Measurements from ENCODE around the gene ASZ1. TPM values are rescaled to one million over a fixed set of nuclear protein-coding genes. Genes with fewer than 3 reads are reported as not detected.

The ASZ1 gene
- polyA plus RNA-seq, 1 donor from 2014 or later: not detected

GRCh38 chr7:117411539-117411938 is 15.8 kb downstream of the ASZ1 start:
- Histone ChIP-seq H3F3A (ENCODE audit: insufficient read depth, low read length, poor library complexity, severe bottlenecking) (no peaks in the 10 kb centered on the region), H2AFZ (ENCODE audit: low read depth, low read length) (no peak overlapping the region), H3K4me2 (ENCODE audit: low read length) (no peak overlapping the region), H3K9me3 (ENCODE audit: low read length) (no peaks in the 10 kb centered on the region), H3K27ac (ENCODE audit: low read length) (no peak overlapping the region), H3K4me3 (ENCODE audit: low read length) (no peak overlapping the region), H3K27me3 (ENCODE audit: insufficient read depth, low read depth, low read length) (no peaks in the 10 kb centered on the region), H4K20me1 (ENCODE audit: insufficient read depth) (no peaks in the 10 kb centered on the region), H3K79me2 (replicated peaks; ENCODE audit: insufficient read depth, low read length) (no peaks in the 10 kb centered on the region), H3K36me3 (ENCODE audit: insufficient read depth, low read length) (no peaks in the 10 kb centered on the region), H3K9ac (ENCODE audit: low read length) (no peak overlapping the region), H3K9me2 (ENCODE audit: insufficient read depth, low read length) (no peaks in the 10 kb centered on the region)
- TF ChIP-seq SMC3 (conservative IDR thresholded peaks at IDR 0.05; ENCODE audit: poor library complexity) (no peak), RAD21 (conservative IDR thresholded peaks at IDR 0.05) (no peak), CTCF (IDR thresholded peaks at IDR 0.05; ENCODE audit: poor library complexity, severe bottlenecking) (no peak), POLR2AphosphoS5 (IDR thresholded peaks at IDR 0.05) (no peak)

GRCh38 chr7:117408831-117409230 is 18.5 kb downstream of the ASZ1 start:
- no peak overlapping the region for H3K27ac ChIP-seq (ENCODE audit: low read length)
- H2AFZ ChIP-seq (ENCODE audit: low read depth, low read length): no peak overlapping the region
- H3K9ac ChIP-seq (ENCODE audit: low read length): no peak overlapping the region
- H3K4me3 ChIP-seq (ENCODE audit: low read length): no peak overlapping the region
- H3K9me2 ChIP-seq (ENCODE audit: insufficient read depth, low read length): no peaks in the 10 kb centered on the region
- no peaks in the 10 kb centered on the region for H3F3A ChIP-seq (ENCODE audit: insufficient read depth, low read length, poor library complexity, severe bottlenecking)
- no peaks in the 10 kb centered on the region for H3K9me3 ChIP-seq (ENCODE audit: low read length)
- TF ChIP-seq POLR2AphosphoS5 (IDR thresholded peaks at IDR 0.05): no peak
- TF ChIP-seq MXI1 (conservative IDR thresholded peaks at IDR 0.05; ENCODE audit: poor library complexity, severe bottlenecking): no peak
- no peak for TF ChIP-seq RAD21 (conservative IDR thresholded peaks at IDR 0.05)
- no peak for TF ChIP-seq EP300 (conservative IDR thresholded peaks at IDR 0.05; ENCODE audit: poor library complexity, severe bottlenecking)
- no peak for TF ChIP-seq REST (IDR thresholded peaks at IDR 0.05; ENCODE audit: borderline replicate concordance)
- no peak for TF ChIP-seq EZH2 (IDR thresholded peaks at IDR 0.05; ENCODE audit: borderline replicate concordance, insufficient read depth, low read length, poor library complexity, severe bottlenecking)
- TF ChIP-seq SMC3 (conservative IDR thresholded peaks at IDR 0.05; ENCODE audit: poor library complexity): no peak
- no peak for TF ChIP-seq CTCF (IDR thresholded peaks at IDR 0.05; ENCODE audit: poor library complexity, severe bottlenecking)
- TF ChIP-seq TAF1 (IDR thresholded peaks at IDR 0.05; ENCODE audit: low read depth): no peak
- no peak overlapping the region for H3K4me2 ChIP-seq (ENCODE audit: low read length)
- no peaks in the 10 kb centered on the region for H4K20me1 ChIP-seq (ENCODE audit: insufficient read depth)
- H3K27me3 ChIP-seq (ENCODE audit: insufficient read depth, low read depth, low read length): no peaks in the 10 kb centered on the region
- no peaks in the 10 kb centered on the region for H3K36me3 ChIP-seq (ENCODE audit: insufficient read depth, low read length)
- H3K79me2 ChIP-seq (replicated peaks; ENCODE audit: insufficient read depth, low read length): no peaks in the 10 kb centered on the region

All from neural cell (in vitro differentiated cells).